NK-92 (cell line): ENCODE data around the gene TBC1D13.
"Not testable (repeated sequence)": the region's sequence is repeated elsewhere in the genome, so short reads cannot be mapped to it uniquely, and the experiment has no call there.

ENCODE experiments used
- DNase-seq: peaks from one replicate; lab custom pipeline; 2025; ENCODE audit not compliant: unreplicated experiment; lab: John Stamatoyannopoulos, UW

The TBC1D13 gene

GRCh38 chr9:128786681-128787601 lies at the start of gene TBC1D13:
Gene TBC1D13, plus strand, starts transcription at chr9:128787253. Its CDS starts 101 bp downstream, at chr9:128787354.
- peak; percentile 48 for DNase-seq

- no peak for DNase-seq
Measured at GRCh38 chr9:128742401-128742800, 44.7 kb upstream of the TBC1D13 start.

GRCh38 chr9:128743421-128743820 lies 43.6 kb upstream of the TBC1D13 start:
- DNase-seq = no peak

- DNase-seq = no peak
Measured at GRCh38 chr9:128747241-128747640, 39.8 kb upstream of the TBC1D13 start.

GRCh38 chr9:128750926-128751595 lies 36.0 kb upstream of the TBC1D13 start:
- DNase-seq = no peak

GRCh38 chr9:128753627-128754026 lies 33.4 kb upstream of the TBC1D13 start:
- DNase-seq = no peak

GRCh38 chr9:128757602-128758001 lies 29.5 kb upstream of the TBC1D13 start:
- DNase-seq = no peak

GRCh38 chr9:128762671-128763449 lies 24.2 kb upstream of the TBC1D13 start:
- no peak for DNase-seq

GRCh38 chr9:128764361-128764760 lies 22.7 kb upstream of the TBC1D13 start:
- no peak for DNase-seq

GRCh38 chr9:128765499-128765898 lies 21.6 kb upstream of the TBC1D13 start:
- DNase-seq = no peak

- DNase-seq = no peak
Measured at GRCh38 chr9:128768606-128769005, 18.4 kb upstream of the TBC1D13 start.

- DNase-seq = no peak
Measured at GRCh38 chr9:128770286-128771030, 16.6 kb upstream of the TBC1D13 start.

- no peak for DNase-seq
Measured at GRCh38 chr9:128771094-128771721, 15.8 kb upstream of the TBC1D13 start.

- DNase-seq = peak; percentile 36
Measured at GRCh38 chr9:128771745-128772519, 15.1 kb upstream of the TBC1D13 start, which contains the start of gene ZER1. Gene ZER1, minus strand, starts transcription at chr9:128771927. Its CDS starts 16,362 bp downstream, at chr9:128755565.

- DNase-seq = no peak
Measured at GRCh38 chr9:128773049-128773448, 14.0 kb upstream of the TBC1D13 start.

- DNase-seq = no peak
Measured at GRCh38 chr9:128774804-128775203, 12.2 kb upstream of the TBC1D13 start.

- not testable (repeated sequence) for DNase-seq
Measured at GRCh38 chr9:128780093-128780492, 7.0 kb upstream of the TBC1D13 start.

- DNase-seq = no peak
Measured at GRCh38 chr9:128781187-128782070, 5.6 kb upstream of the TBC1D13 start.
